SK-N-SH (cell line): Measurements from ENCODE around the gene UNC79. TPM values are rescaled to one million over a fixed set of nuclear protein-coding genes. Genes with fewer than 3 reads are reported as not detected.

Source experiments
- CTCF ChIA-PET: fragments of 300-600, 350-600 bp; formaldehyde crosslinking; extraction: SDS; loops from one replicate; lab custom pipeline; 2021; lab: Yijun Ruan, JAX
- POLR2A ChIA-PET: fragments of 350-600 bp; sonication (Branson Sonifier 250); formaldehyde crosslinking; extraction: SDS; loops from one replicate; lab custom pipeline; 2020; ENCODE audit warnings: antibody characterized with exemption, inconsistent platforms; lab: Yijun Ruan, JAX
- DNase-seq: peaks from one replicate; pipeline ENCODE4 v3.0.0; 2012
- H2AFZ ChIP-seq: fragments of 200-600 bp; sonication (generic); 2 replicates; pipeline ENCODE4 v1.8.1; 2016; ENCODE audit warnings: antibody characterized with exemption, mild to moderate bottlenecking, low read depth
- H3F3A ChIP-seq: fragments of 200-600 bp; sonication (generic); replicated peaks from 2 replicates; pipeline ENCODE3; 2016; ENCODE audit warnings: antibody characterized with exemption, mild to moderate bottlenecking; ENCODE audit not compliant: insufficient read depth
- H3K27ac ChIP-seq, 2 experiments: fragments of 200-500 bp in 1 of 2; fragments of 200-600 bp in 1 of 2; sonication (Bioruptor generic) in 1 of 2; sonication (generic), shearing (Covaris generic) in 1 of 2; 2 replicates each; pipeline versions ENCODE4 v1.5.1 to v1.6.1; 2014 to 2016; ENCODE audit warnings: low read depth in 2 of 2, inconsistent platforms in 1 of 2, low read length in 1 of 2, mild to moderate bottlenecking in 1 of 2, mixed read lengths in 1 of 2
- H3K27me3 ChIP-seq: fragments of 200-600 bp; sonication (generic), shearing (Covaris generic); 2 replicates; pipeline ENCODE4 v1.6.1; 2016; ENCODE audit warnings: mixed run types; ENCODE audit not compliant: insufficient read depth
- H3K36me3 ChIP-seq, 2 experiments: fragments of 200-500 bp in 1 of 2; fragments of 200-600 bp in 1 of 2; sonication (Bioruptor generic) in 1 of 2; sonication (generic) in 1 of 2; replicated peaks in 1 of 2; 2 replicates each; pipeline versions ENCODE3 to v1.5.1; 2014 to 2016; ENCODE audit warnings: low read length in 1 of 2, mild to moderate bottlenecking in 1 of 2; ENCODE audit not compliant: insufficient read depth in 2 of 2, control insufficient read depth in 1 of 2
- H3K4me1 ChIP-seq, 2 experiments: fragments of 200-500 bp in 1 of 2; fragments of 200-600 bp in 1 of 2; sonication (Bioruptor generic) in 1 of 2; sonication (generic), shearing (Covaris generic) in 1 of 2; 2 replicates each; pipeline versions ENCODE4 v1.5.1 to v1.6.1; 2014 to 2016; ENCODE audit warnings: low read depth in 1 of 2, low read length in 1 of 2, mixed run types in 1 of 2; ENCODE audit not compliant: insufficient read depth in 2 of 2, control insufficient read depth in 1 of 2
- H3K4me2 ChIP-seq: fragments of 200-600 bp; sonication (generic), shearing (Covaris generic); 2 replicates; pipeline ENCODE4 v1.6.1; 2017; ENCODE audit warnings: mixed run types
- H3K4me3 ChIP-seq, 2 experiments: fragments of 200-500 bp in 1 of 2; fragments of 200-600 bp in 1 of 2; sonication (Bioruptor generic) in 1 of 2; sonication (generic), shearing (Covaris generic) in 1 of 2; 2 replicates each; pipeline versions ENCODE4 v1.5.1 to v1.8.1; 2014 to 2016; ENCODE audit warnings: low read depth in 2 of 2, inconsistent platforms in 1 of 2, low read length in 1 of 2, mild to moderate bottlenecking in 1 of 2, mixed read lengths in 1 of 2, moderate library complexity in 1 of 2
- H3K79me2 ChIP-seq: fragments of 200-600 bp; sonication (generic); 2 replicates; pipeline ENCODE4 v1.8.1; 2017; ENCODE audit warnings: mild to moderate bottlenecking; ENCODE audit not compliant: insufficient read depth
- H3K9ac ChIP-seq: fragments of 200-600 bp; sonication (generic); 2 replicates; pipeline ENCODE4 v1.6.1; 2017; ENCODE audit warnings: mixed run types
- H3K9me2 ChIP-seq: fragments of 200-600 bp; sonication (generic); 2 replicates; pipeline ENCODE4 v1.6.1; 2017; ENCODE audit warnings: mixed run types
- H3K9me3 ChIP-seq: fragments of 200-600 bp; sonication (generic); 2 replicates; pipeline ENCODE4 v1.6.1; 2017; ENCODE audit warnings: mixed run types, mild to moderate bottlenecking, moderate library complexity
- H4K20me1 ChIP-seq: fragments of 200-600 bp; sonication (generic); 2 replicates; pipeline ENCODE4 v1.6.1; 2017; ENCODE audit warnings: mild to moderate bottlenecking, mixed run types; ENCODE audit not compliant: insufficient read depth
- CHD2 ChIP-seq: fragments of 150-350 bp; IDR thresholded peaks from 2 replicates; pipeline ENCODE4 v1.6.1; 2018; ENCODE audit warnings: low read length; ENCODE audit not compliant: partially characterized antibody
- CTCF ChIP-seq: fragments of 200-600 bp; sonication (generic); IDR thresholded peaks from 2 replicates; pipeline ENCODE4 v1.6.1; 2017; ENCODE audit warnings: antibody characterized with exemption, mild to moderate bottlenecking, moderate library complexity
- ELF1 ChIP-seq: IDR thresholded peaks from 2 replicates; pipeline ENCODE4 v1.4.0; 2012
- EP300 ChIP-seq, 2 experiments: IDR thresholded peaks; 2 replicates each; pipeline versions ENCODE4 v1.4.0 to v1.6.1; 2012; ENCODE audit warnings: borderline replicate concordance in 1 of 2, low read depth in 1 of 2, low read length in 1 of 2
- JUND ChIP-seq: IDR thresholded peaks from 2 replicates; pipeline ENCODE4 v1.4.0; 2012
- NRF1 ChIP-seq: IDR thresholded peaks from 2 replicates; pipeline ENCODE4 v1.6.1; 2012; ENCODE audit warnings: low read depth, mild to moderate bottlenecking, low read length
- RAD21 ChIP-seq: IDR thresholded peaks from 2 replicates; pipeline ENCODE4 v1.6.1; 2012; ENCODE audit warnings: mild to moderate bottlenecking, low read length
- RCOR1 ChIP-seq: fragments of 150-350 bp; IDR thresholded peaks from 2 replicates; pipeline ENCODE4 v1.6.1; 2017; ENCODE audit warnings: antibody characterized with exemption, low read length
- REST ChIP-seq: IDR thresholded peaks from 2 replicates; pipeline ENCODE4 v1.6.1; 2012; ENCODE audit warnings: mild to moderate bottlenecking, low read depth, low read length, moderate library complexity
- RXRA ChIP-seq: IDR thresholded peaks from 2 replicates; pipeline ENCODE4 v1.4.0; 2012; ENCODE audit warnings: low read depth, mild to moderate bottlenecking, borderline replicate concordance
- SMC3 ChIP-seq: IDR thresholded peaks from 2 replicates; pipeline ENCODE4 v1.6.1; 2012; ENCODE audit warnings: low read depth, low read length, improper control_type of control experiment
- USF2 ChIP-seq: fragments of 150-350 bp; IDR thresholded peaks from 2 replicates; pipeline ENCODE4 v1.6.1; 2017; ENCODE audit warnings: antibody characterized with exemption, low read length, low read depth, borderline replicate concordance
- WGBS: methylation state at CpG from one replicate; pipeline ENCODE4 v1.1.6; 2017; ENCODE audit warnings: low lambda C conversion rate; 5-methylcytosine and 5-hydroxymethylcytosine counted together
- polyA plus RNA-seq, 3 experiments: library from polyadenylated mRNA; depleted of rRNA; stranded (reverse); fragments of >200 nt; gene quantifications; 2 replicates each; pipeline ENCODE4 v1.2.3, GENCODE V29; 2012
- TF ChIP-seq, protein P1 (sequence below): IDR thresholded peaks from 2 replicates; pipeline ENCODE4 v1.4.0; 2012; ENCODE audit warnings: low read depth, borderline replicate concordance

UNC79 gene
- polyA plus RNA-seq, 1 of the 3 experiments (the other 2 are of a cell fraction): 0.10 TPM

- DNase-seq: peak; percentile 56
- Histone ChIP-seq H3K4me2 (no peak overlapping the region), H3K79me2 (no peaks in the 10 kb centered on the region), H4K20me1 (no peaks in the 10 kb centered on the region), H3K27me3 (no peaks in the 10 kb centered on the region), H3K9me3 (no peaks in the 10 kb centered on the region), H3K4me1 (no peaks in the 10 kb centered on the region; a peak in 1 of 4 replicates), H3K4me3 (peak overlapping the region in 1 of 2 experiments; percentile 44; a peak in 1 of 4 replicates), H3F3A (no peaks in the 10 kb centered on the region), H3K36me3 (no peaks in the 10 kb centered on the region), H3K9me2 (no peaks in the 10 kb centered on the region), H3K9ac (no peak overlapping the region), H3K27ac (no peak overlapping the region), H2AFZ (no peak overlapping the region)
- TF ChIP-seq RCOR1 (no peak), NRF1 (no peak), ELF1 (no peak), JUND (no peak), REST (no peak), CHD2 (no peak), CTCF (peak; percentile 47), SMC3 (peak; percentile 74; the same call in 1 of the 2 replicates), EP300 (IDR thresholded peaks at IDR 0.05; ENCODE audit: borderline replicate concordance in 1 of 2, low read depth in 1 of 2, low read length in 1 of 2) (no peak), USF2 (no peak), RXRA (no peak), RAD21 (peak; percentile 90)
- TF ChIP-seq, protein P1, sequence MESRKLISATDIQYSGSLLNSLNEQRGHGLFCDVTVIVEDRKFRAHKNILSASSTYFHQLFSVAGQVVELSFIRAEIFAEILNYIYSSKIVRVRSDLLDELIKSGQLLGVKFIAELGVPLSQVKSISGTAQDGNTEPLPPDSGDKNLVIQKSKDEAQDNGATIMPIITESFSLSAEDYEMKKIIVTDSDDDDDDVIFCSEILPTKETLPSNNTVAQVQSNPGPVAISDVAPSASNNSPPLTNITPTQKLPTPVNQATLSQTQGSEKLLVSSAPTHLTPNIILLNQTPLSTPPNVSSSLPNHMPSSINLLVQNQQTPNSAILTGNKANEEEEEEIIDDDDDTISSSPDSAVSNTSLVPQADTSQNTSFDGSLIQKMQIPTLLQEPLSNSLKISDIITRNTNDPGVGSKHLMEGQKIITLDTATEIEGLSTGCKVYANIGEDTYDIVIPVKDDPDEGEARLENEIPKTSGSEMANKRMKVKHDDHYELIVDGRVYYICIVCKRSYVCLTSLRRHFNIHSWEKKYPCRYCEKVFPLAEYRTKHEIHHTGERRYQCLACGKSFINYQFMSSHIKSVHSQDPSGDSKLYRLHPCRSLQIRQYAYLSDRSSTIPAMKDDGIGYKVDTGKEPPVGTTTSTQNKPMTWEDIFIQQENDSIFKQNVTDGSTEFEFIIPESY: no peak
- ChIA-PET POLR2A (interaction anchor here (1.3 kb wide), 2 partner anchors 133 to 248 kb away, joined by 3 to 4 read pairs; partner anchors contain the start of gene PRIMA1), CTCF (interaction anchor here (0.6 to 7.2 kb wide), 75 partner anchors 8 to 525 kb away, joined by 3 to 349 read pairs (median 5); partner anchors contain the start of genes CCDC197 and PRIMA1)
- 33% methylated on average over 10 of the region's 10 CpGs for WGBS
Observed at GRCh38 chr14:93655078-93655750, 224.5 kb downstream of the UNC79 start.
